Upper lobe of left lung (tissue), 6 donors: ENCODE measurements around the gene TMEM207. TPM values are rescaled to one million over a fixed set of nuclear protein-coding genes. Genes with fewer than 3 reads are reported as not detected.

Experiments
- ATAC-seq, 2 donors: fragments of 200-7000 bp; cut with Tn5 transposase; one replicate each; pipeline ENCODE4 v1.9.1; 2022; ENCODE audit warnings: mild to moderate bottlenecking in 2 of 2, moderate library complexity in 2 of 2; ENCODE audit not compliant: low FRiP score in 2 of 2
- DNase-seq, 2 donors: peaks; one replicate each; pipeline ENCODE4 v3.0.0-alpha.2; 2019 to 2020
- H3K27ac ChIP-seq, 4 donors: fragments of 200-600 bp; sonication (generic); one replicate each; pipeline ENCODE4 v1.5.1; 2016 to 2019
- H3K27me3 ChIP-seq, 4 donors: fragments of 200-600 bp; sonication (generic); one replicate each; pipeline ENCODE4 v1.5.1; 2017 to 2019
- H3K36me3 ChIP-seq, 4 donors: fragments of 200-600 bp; sonication (generic); one replicate each; pipeline ENCODE4 v1.5.1; 2016 to 2019
- H3K4me1 ChIP-seq, 4 donors: fragments of 200-600 bp; sonication (generic); one replicate each; pipeline ENCODE4 v1.5.1; 2018 to 2019
- H3K4me3 ChIP-seq, 4 donors: fragments of 200-600 bp; sonication (generic); one replicate each; pipeline ENCODE4 v1.5.1; 2017 to 2019; ENCODE audit warnings: mild to moderate bottlenecking in 2 of 4, moderate library complexity in 1 of 4
- H3K9me3 ChIP-seq, 4 donors: fragments of 200-600 bp; sonication (generic); one replicate each; pipeline ENCODE4 v1.5.1; 2018 to 2019
- EP300 ChIP-seq, 4 donors: sonication (generic); formaldehyde crosslinking; IDR thresholded peaks; one replicate each; pipeline ENCODE4 v1.5.1; 2017; ENCODE audit warnings: antibody characterized with exemption in 4 of 4, control low read depth in 2 of 4
- POLR2A ChIP-seq, 4 donors: fragments of 450-650 bp; IDR thresholded peaks; one replicate each; pipeline ENCODE4 v1.5.1; 2016 to 2017; ENCODE audit warnings: antibody characterized with exemption in 4 of 4, mild to moderate bottlenecking in 2 of 4
- POLR2AphosphoS5 ChIP-seq, 2 donors: sonication (generic); formaldehyde crosslinking; IDR thresholded peaks; one replicate each; pipeline ENCODE4 v1.5.1; 2017; ENCODE audit warnings: antibody characterized with exemption in 2 of 2
- total RNA-seq, 6 donors: library from RNA; depleted of rRNA in 4 of 6; stranded (reverse); fragments of >200 nt in 4 of 6; gene quantifications; one replicate each; pipeline versions ENCODE4 v1.1.0 to v1.2.1, GENCODE V29; 2016 to 2021
- TF ChIP-seq, protein P1 (sequence below), 6 experiments: fragments of 450-650 bp in 4 of 6; fragments of 200-600 bp in 2 of 6; sonication (generic) in 2 of 6; IDR thresholded peaks; one replicate each; pipeline ENCODE4 v1.5.1; 2016 to 2019; ENCODE audit warnings: antibody characterized with exemption in 6 of 6
- donor health status: DM: no; HTN: no; CAD: no; lungs with moderate emphysema.
- donor health status: DM: no; HTN: yes; CAD: no; lungs with severe emphysema.

Gene TMEM207
- total RNA-seq, 6 donors from 2014 or later, result not detected

DNA sequence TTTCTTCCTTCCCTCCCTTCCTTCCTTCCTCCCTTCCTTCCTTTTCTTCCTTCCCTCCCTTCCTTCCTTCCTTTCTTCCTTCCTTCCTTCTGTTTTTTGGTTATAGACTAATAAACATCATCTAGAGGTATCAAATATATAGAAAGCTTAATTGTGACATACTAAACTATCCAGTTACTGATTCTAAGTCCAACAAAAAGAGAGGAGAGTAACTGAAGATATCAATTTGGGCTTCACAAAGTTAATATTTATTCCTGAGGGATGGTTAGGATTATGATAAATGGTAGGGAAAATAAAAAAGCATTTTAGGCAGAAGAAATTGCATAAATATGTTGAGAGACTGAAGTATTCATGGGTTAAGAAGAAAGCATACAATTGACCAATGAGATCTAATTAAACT, 69.5 kb downstream of the TMEM207 start:
- H3K27me3 ChIP-seq, result no peaks in the 10 kb centered on the region
- no peaks in the 10 kb centered on the region for H3K9me3 ChIP-seq
- H3K27ac ChIP-seq, result no peak overlapping the region
- no peak for TF ChIP-seq POLR2AphosphoS5 (IDR thresholded peaks at IDR 0.05)
- TF ChIP-seq, protein P1, sequence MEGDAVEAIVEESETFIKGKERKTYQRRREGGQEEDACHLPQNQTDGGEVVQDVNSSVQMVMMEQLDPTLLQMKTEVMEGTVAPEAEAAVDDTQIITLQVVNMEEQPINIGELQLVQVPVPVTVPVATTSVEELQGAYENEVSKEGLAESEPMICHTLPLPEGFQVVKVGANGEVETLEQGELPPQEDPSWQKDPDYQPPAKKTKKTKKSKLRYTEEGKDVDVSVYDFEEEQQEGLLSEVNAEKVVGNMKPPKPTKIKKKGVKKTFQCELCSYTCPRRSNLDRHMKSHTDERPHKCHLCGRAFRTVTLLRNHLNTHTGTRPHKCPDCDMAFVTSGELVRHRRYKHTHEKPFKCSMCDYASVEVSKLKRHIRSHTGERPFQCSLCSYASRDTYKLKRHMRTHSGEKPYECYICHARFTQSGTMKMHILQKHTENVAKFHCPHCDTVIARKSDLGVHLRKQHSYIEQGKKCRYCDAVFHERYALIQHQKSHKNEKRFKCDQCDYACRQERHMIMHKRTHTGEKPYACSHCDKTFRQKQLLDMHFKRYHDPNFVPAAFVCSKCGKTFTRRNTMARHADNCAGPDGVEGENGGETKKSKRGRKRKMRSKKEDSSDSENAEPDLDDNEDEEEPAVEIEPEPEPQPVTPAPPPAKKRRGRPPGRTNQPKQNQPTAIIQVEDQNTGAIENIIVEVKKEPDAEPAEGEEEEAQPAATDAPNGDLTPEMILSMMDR (IDR thresholded peaks at IDR 0.05), result no peak
- no peak for TF ChIP-seq EP300 (IDR thresholded peaks at IDR 0.05)
- TF ChIP-seq POLR2A (IDR thresholded peaks at IDR 0.05), result no peak
- H3K4me1 ChIP-seq, result no peaks in the 10 kb centered on the region
- H3K4me3 ChIP-seq, result no peak overlapping the region
- ATAC-seq (no peak), DNase-seq (no peak)
- no peaks in the 10 kb centered on the region for H3K36me3 ChIP-seq

Other genes starting within 250 kb of the TMEM207 start
- gene CLDN1, start 127.5 kb downstream of the TMEM207 start, total RNA-seq, result 10 to 100 TPM in 3 of 6 donors, 1 to 10 TPM in 3; 2.7 to 26.8 (median 11.2) TPM
- 1 to 10 TPM in 2 of 6 donors, under 1 TPM in 4; 0.06 to 1.7 (median 0.32) TPM for gene CLDN16, start 61.7 kb downstream of the TMEM207 start, total RNA-seq
- 10 to 100 TPM in 5 of 6 donors, 1 to 10 TPM in 1; 6.3 to 29.8 (median 22.7) TPM for gene IL1RAP, start 64.2 kb upstream of the TMEM207 start, total RNA-seq